Gastrocnemius medialis (tissue), 4 donors: ENCODE data around the gene SLC38A2. TPM values are rescaled to one million over a fixed set of nuclear protein-coding genes. Genes with fewer than 3 reads are reported as not detected.

Experiments
- ATAC-seq, 2 donors: fragments of 150-250 bp; one replicate each; pipeline ENCODE4 v1.9.1; 2016
- DNase-seq, 2 donors: peaks; one replicate each; pipeline ENCODE4 v3.0.0-alpha.2; 2019
- H3K27ac ChIP-seq, 4 donors: fragments of 200-600 bp; sonication (generic); 1 replicate in 1 of 4; 2 replicates in 3 of 4; pipeline ENCODE4 v1.5.1; 2016 to 2018; ENCODE audit warnings: mild to moderate bottlenecking in 2 of 4, moderate library complexity in 1 of 4
- H3K27me3 ChIP-seq, 3 donors: fragments of 200-600 bp; sonication (generic) in 2 of 3; 1 replicate in 1 of 3; 2 replicates in 2 of 3; pipeline versions ENCODE4 v1.5.1 to v1.6.0; 2016 to 2019; ENCODE audit warnings: mild to moderate bottlenecking in 1 of 3, moderate library complexity in 1 of 3
- H3K36me3 ChIP-seq, 2 donors: fragments of 200-600 bp; sonication (generic) in 1 of 2; one replicate each; pipeline ENCODE4 v1.5.1; 2017 to 2018
- H3K4me1 ChIP-seq, 2 donors: fragments of 200-600 bp; sonication (generic) in 1 of 2; one replicate each; pipeline ENCODE4 v1.5.1; 2016 to 2017; ENCODE audit warnings: mild to moderate bottlenecking in 2 of 2
- H3K4me3 ChIP-seq, 4 donors: fragments of 200-600 bp; sonication (generic) in 3 of 4; 1 replicate in 1 of 4; 2 replicates in 3 of 4; pipeline ENCODE4 v1.5.1; 2016 to 2019; ENCODE audit warnings: mild to moderate bottlenecking in 2 of 4
- H3K9me3 ChIP-seq, 3 donors: fragments of 200-600 bp; sonication (generic) in 2 of 3; 1 replicate in 1 of 3; 2 replicates in 2 of 3; pipeline ENCODE4 v1.5.1; 2016 to 2019
- CTCF ChIP-seq, 5 experiments: fragments of 450-650 bp in 3 of 5; fragments of 200-600 bp in 2 of 5; sonication (generic) in 2 of 5; IDR thresholded peaks in 4 of 5; conservative IDR thresholded peaks in 1 of 5; 1 replicate in 4 of 5; 2 replicates in 1 of 5; pipeline ENCODE4 v1.5.1; 2016 to 2019; ENCODE audit warnings: antibody characterized with exemption in 5 of 5, mild to moderate bottlenecking in 3 of 5, moderate library complexity in 3 of 5
- POLR2A ChIP-seq, 2 donors: fragments of 450-650 bp; IDR thresholded peaks; one replicate each; pipeline ENCODE4 v1.6.1; 2017; ENCODE audit warnings: antibody characterized with exemption in 2 of 2, mild to moderate bottlenecking in 2 of 2, moderate library complexity in 2 of 2
- in situ Hi-C, 4 donors: fragments of 200-750 bp; cut with MboI; loops; one replicate each; pipeline versions ENCODE4 v1.15.0 to v1.8.0; 2017; ENCODE audit warnings: low sequenced_read_pairs in 4 of 4
- intact Hi-C: fragments of 100-400 bp; cut with DNase I; formaldehyde crosslinking; loops from one replicate; pipeline ENCODE4 v1.15.1; 2023; ENCODE audit warnings: low total_unique reads
- total RNA-seq, 4 donors: library from RNA; depleted of rRNA; stranded (reverse); fragments of >200 nt; gene quantifications; one replicate each; pipeline versions ENCODE4 v1.1.0 to v1.2.3, GENCODE V29; 2016

SLC38A2 gene
- total RNA-seq, 4 donors from 2014 or later = 260 to 853 (median 400) TPM

- H3K27ac ChIP-seq = peak overlapping the region; percentile 92 to 98 (median 96)
- TF ChIP-seq POLR2A (IDR thresholded peaks at IDR 0.05) (no peak), CTCF (IDR thresholded peaks at IDR 0.05 in 4 of 5, conservative IDR thresholded peaks at IDR 0.05 in 1 of 5) (no peak)
- DNase-seq = no peak
- H3K9me3 ChIP-seq = no peaks in the 10 kb centered on the region
- H3K27me3 ChIP-seq = no peaks in the 10 kb centered on the region
- in situ Hi-C loops = loop anchor here in 2 of 4 donors (10.0 to 25.0 kb wide), 2 partner anchors 166 to 174 kb away; no protein-coding TSS in a partner anchor
- intact Hi-C loops = no loop called here
- no peak for ATAC-seq
- peak overlapping the region in 2 of 4 donors; percentile 40 to 45 for H3K4me3 ChIP-seq
- H3K4me1 ChIP-seq = peaks cover 37 to 66% of the 10 kb centered on the region in 2 donors
- no peaks in the 10 kb centered on the region for H3K36me3 ChIP-seq
Observed at GRCh38 chr12:46388427-46389021, 16.0 kb upstream of the SLC38A2 start.

- H3K27ac ChIP-seq = peak overlapping the region; percentile 92 to 98 (median 96)
- peak overlapping the region in 2 of 4 donors; percentile 40 to 45 for H3K4me3 ChIP-seq
- TF ChIP-seq POLR2A (IDR thresholded peaks at IDR 0.05) (no peak), CTCF (IDR thresholded peaks at IDR 0.05 in 4 of 5, conservative IDR thresholded peaks at IDR 0.05 in 1 of 5) (no peak)
- DNase-seq = no peak
- no peaks in the 10 kb centered on the region for H3K27me3 ChIP-seq
- in situ Hi-C loops (loop anchor here in 2 of 4 donors (10.0 to 25.0 kb wide), 2 partner anchors 167 to 175 kb away; no protein-coding TSS in a partner anchor), intact Hi-C loops (no loop called here)
- no peaks in the 10 kb centered on the region for H3K36me3 ChIP-seq
- H3K4me1 ChIP-seq = peaks cover 38 to 66% of the 10 kb centered on the region in 2 donors
- no peaks in the 10 kb centered on the region for H3K9me3 ChIP-seq
- ATAC-seq = no peak
Observed at GRCh38 chr12:46387670-46388069, 15.1 kb upstream of the SLC38A2 start.

- DNase-seq (peak in 1 of 2 donors; percentile 62), ATAC-seq (peak in 1 of 2 donors; percentile 19)
- TF ChIP-seq CTCF (IDR thresholded peaks at IDR 0.05 in 4 of 5, conservative IDR thresholded peaks at IDR 0.05 in 1 of 5) = no peak
- TF ChIP-seq POLR2A (IDR thresholded peaks at IDR 0.05) = peak in 1 of 2 donors; percentile 11
- intact Hi-C loops = no loop called here
- Histone ChIP-seq H3K4me1 (peaks cover 44 to 73% of the 10 kb centered on the region in 2 donors), H3K4me3 (peak overlapping the region; percentile 29 to 45 (median 36)), H3K9me3 (no peaks in the 10 kb centered on the region), H3K36me3 (no peaks in the 10 kb centered on the region), H3K27ac (peak overlapping the region; percentile 92 to 98 (median 96)), H3K27me3 (no peaks in the 10 kb centered on the region)
- in situ Hi-C loops = loop anchor here in 2 of 4 donors (10.0 to 25.0 kb wide), 2 partner anchors 168 to 175 kb away; no protein-coding TSS in a partner anchor
Observed at GRCh38 chr12:46386877-46387629, 14.5 kb upstream of the SLC38A2 start.

- no peak for TF ChIP-seq POLR2A (IDR thresholded peaks at IDR 0.05)
- TF ChIP-seq CTCF (IDR thresholded peaks at IDR 0.05 in 4 of 5, conservative IDR thresholded peaks at IDR 0.05 in 1 of 5) = no peak
- H3K4me3 ChIP-seq = peak overlapping the region; percentile 29 to 45 (median 36)
- intact Hi-C loops = no loop called here
Observed at GRCh38 chr12:46386360-46386867, 13.8 kb upstream of the SLC38A2 start.

More at GRCh38 chr12:46386360-46386867, 13.8 kb upstream of the SLC38A2 start:
- Histone ChIP-seq H3K9me3 (no peaks in the 10 kb centered on the region), H3K4me1 (peaks cover 44 to 68% of the 10 kb centered on the region in 2 donors), H3K36me3 (no peaks in the 10 kb centered on the region), H3K27me3 (no peaks in the 10 kb centered on the region), H3K27ac (peak overlapping the region; percentile 92 to 98 (median 96))
- DNase-seq (no peak), ATAC-seq (no peak)
- in situ Hi-C loops = loop anchor here in 2 of 4 donors (10.0 to 25.0 kb wide), 2 partner anchors 168 to 176 kb away; no protein-coding TSS in a partner anchor
